ACC112 (cell line): ENCODE data around the gene PIAS1.
"Not testable (repeated sequence)": the region's sequence is repeated elsewhere in the genome, so short reads cannot be mapped to it uniquely, and the experiment has no call there.

Experiments
- H2AFZ ChIP-seq: fragments of 200-600 bp; sonication (generic); one replicate; pipeline ENCODE4 v1.6.0; 2017; ENCODE audit warnings: antibody characterized with exemption, low read length; ENCODE audit not compliant: unreplicated experiment
- H3K27ac ChIP-seq: fragments of 200-600 bp; sonication (generic); 2 replicates; pipeline ENCODE4 v1.5.1; 2014; ENCODE audit warnings: low read depth, mild to moderate bottlenecking, antibody characterized with exemption, low read length, moderate library complexity
- H3K27me3 ChIP-seq: fragments of 200-600 bp; sonication (generic); 2 replicates; pipeline ENCODE4 v1.6.1; 2014; ENCODE audit warnings: mild to moderate bottlenecking, antibody characterized with exemption, low read length, moderate library complexity, mixed read lengths; ENCODE audit not compliant: insufficient read depth
- H3K36me3 ChIP-seq: fragments of 200-600 bp; sonication (generic); 2 replicates; pipeline ENCODE4 v1.6.1; 2016; ENCODE audit warnings: mild to moderate bottlenecking, antibody characterized with exemption, low read length, moderate library complexity, mixed read lengths; ENCODE audit not compliant: insufficient read depth
- H3K4me1 ChIP-seq: fragments of 200-600 bp; sonication (generic); one replicate; pipeline ENCODE4 v1.6.1; 2016; ENCODE audit warnings: low read length, mixed read lengths; ENCODE audit not compliant: insufficient read depth, unreplicated experiment, control insufficient read depth
- H3K4me3 ChIP-seq: fragments of 200-600 bp; sonication (generic); 2 replicates; pipeline ENCODE4 v1.5.1; 2014; ENCODE audit warnings: mild to moderate bottlenecking, low read depth, low read length
- H3K79me2 ChIP-seq: fragments of 200-600 bp; sonication (generic); one replicate; pipeline ENCODE4 v1.6.0; 2016; ENCODE audit warnings: low read length; ENCODE audit not compliant: control insufficient read depth, unreplicated experiment, insufficient read depth

The PIAS1 gene

DNA sequence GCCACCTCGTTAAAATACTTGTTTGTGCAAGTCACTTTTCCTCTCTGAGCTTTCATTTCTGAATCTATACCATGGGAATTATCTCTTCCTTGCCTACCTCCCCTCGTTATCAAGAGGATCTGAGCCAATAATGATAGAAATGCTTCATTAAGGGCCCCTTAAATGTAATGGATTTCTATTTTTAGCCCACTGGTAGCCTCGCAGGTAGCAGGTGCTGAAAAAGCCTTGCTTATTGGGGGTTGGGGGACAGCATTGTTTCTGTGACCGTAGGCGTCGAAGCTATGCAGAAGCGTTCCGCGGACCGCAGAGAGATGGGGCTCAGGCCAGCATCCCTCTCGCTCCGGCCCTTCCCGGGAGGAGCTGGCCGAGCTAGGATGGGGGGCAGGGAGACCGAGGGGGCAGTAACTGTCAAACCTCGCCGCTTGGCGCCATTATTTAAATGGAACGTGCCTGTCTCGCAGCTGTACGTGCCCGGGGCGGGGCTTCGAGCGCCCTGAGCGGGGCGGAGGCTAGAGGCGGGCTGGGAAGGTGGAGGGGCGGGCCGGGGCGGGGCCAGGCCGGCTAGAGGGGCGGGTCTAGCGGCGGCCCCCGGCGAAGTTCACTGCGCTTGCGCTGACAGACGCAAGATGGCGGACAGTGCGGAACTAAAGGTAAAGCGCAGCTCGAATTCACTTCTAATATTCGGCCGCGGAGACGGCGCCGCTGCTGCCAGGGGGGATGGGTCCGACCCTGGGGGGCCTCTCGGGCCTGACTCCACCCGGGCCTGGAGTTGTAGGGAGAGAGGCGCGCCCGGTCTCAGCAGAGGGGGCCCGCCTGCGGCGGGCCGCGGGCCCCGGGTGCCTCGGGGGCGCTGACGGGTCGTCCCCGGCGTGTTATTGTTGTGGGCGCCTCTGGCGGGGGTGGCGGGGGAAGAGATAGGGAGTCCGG, at the start of gene PIAS1:
Gene PIAS1, plus strand, starts transcription at position 615 of the 927 bp plus-strand sequence. Its CDS starts 12 bp downstream, at position 627.
- Histone ChIP-seq H3K27me3 (no peaks in the 10 kb centered on the region), H3K4me1 (peaks cover 18% of the 10 kb centered on the region), H3K27ac (peak within 1 kb of the TSS; percentile 54; the same call in 1 of the 2 replicates), H3K79me2 (peaks cover 48% of the 10 kb centered on the region), H3K36me3 (no peaks in the 10 kb centered on the region), H3K4me3 (peak within 1 kb of the TSS; percentile 77), H2AFZ (peak within 1 kb of the TSS; percentile 81)

DNA sequence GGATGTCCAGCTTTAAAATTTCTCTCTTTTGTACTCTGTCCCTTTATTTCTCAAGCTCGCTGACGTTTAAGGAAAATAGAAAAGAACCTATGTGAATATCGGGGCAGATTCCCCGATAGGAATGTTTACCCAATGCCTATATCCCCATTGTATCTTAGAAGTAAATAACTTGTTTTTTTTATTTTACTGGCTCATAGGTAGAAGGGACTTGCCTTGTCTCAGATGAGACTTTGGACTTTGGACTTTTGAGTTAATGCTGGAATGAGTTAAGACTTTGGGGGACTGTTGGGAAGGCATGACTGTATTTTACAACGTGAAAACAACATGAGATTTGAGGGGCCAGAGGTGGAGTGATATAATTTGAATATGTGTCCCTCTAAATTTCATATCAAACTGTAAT, 46.5 kb upstream of the PIAS1 start:
- H3K4me1 ChIP-seq, H3K79me2 ChIP-seq, H3K27ac ChIP-seq, H2AFZ ChIP-seq, H3K4me3 ChIP-seq, H3K36me3 ChIP-seq: not testable (repeated sequence)
- peaks cover 13% of the 10 kb centered on the region; the same call in 1 of the 2 replicates for H3K27me3 ChIP-seq

DNA sequence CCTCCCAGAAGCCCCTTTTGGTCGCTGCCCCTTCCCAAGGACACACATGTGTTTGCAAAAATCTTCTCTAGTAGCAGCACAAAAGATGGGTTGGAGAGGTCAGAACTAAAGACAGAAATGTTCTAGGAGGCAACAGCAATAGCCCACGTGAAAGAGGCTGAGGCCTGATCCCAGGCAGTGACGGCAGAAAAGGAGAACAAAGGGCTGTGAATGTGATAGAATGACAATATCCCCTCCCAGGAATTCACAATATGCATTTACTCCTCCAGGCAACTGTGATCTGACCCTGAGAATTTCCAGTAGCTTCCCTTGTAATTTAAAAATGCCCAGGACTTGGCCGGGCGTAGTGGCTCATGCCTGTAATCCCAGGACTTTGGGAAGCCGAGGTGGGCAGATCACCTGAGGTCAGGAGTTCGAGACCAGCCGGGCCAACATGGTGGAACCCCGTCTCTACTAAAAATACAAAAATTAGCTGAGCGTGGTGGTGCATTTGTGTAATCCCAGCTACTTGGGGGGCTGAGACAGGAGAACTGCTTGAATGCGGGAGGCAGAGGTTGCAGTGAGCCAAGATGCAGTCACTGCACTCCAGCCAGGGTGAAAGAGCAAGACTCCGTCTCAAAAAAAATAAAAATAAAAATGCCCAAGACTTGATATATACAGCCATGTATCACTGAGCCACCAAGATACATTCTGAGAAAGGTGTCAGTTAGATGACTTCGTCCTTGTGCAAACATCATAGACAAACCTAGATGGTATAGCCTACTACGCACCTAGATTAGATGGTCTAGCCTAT, 43.6 kb upstream of the PIAS1 start:
- Histone ChIP-seq H3K27ac (no peak overlapping the region), H3K4me1 (no peaks in the 10 kb centered on the region), H3K36me3 (no peaks in the 10 kb centered on the region), H3K27me3 (peaks cover 33% of the 10 kb centered on the region), H2AFZ (no peak overlapping the region), H3K4me3 (no peak overlapping the region), H3K79me2 (no peaks in the 10 kb centered on the region)

DNA sequence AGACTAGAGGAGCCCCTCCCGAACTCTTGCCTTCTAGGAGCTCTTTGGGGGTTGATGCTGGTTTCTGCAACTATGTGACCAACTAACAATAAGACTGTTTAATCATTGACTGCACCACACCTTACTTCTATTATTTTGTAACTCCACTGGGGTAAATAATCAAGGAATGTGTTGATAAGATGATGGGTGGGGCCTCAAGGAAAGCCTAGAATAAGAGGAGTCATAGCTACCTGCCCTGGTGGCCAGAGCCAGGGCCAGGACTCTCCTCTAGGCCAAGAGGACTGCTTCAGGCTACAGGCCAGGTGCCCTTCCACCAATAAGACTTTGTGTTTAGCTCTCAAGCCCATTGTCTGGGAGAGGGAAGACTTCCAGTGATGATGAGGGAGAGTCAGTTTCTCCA, 41.2 kb upstream of the PIAS1 start:
- Histone ChIP-seq H3K27ac (no peak overlapping the region), H3K4me3 (no peak overlapping the region), H3K36me3 (no peaks in the 10 kb centered on the region), H3K27me3 (peaks cover 33% of the 10 kb centered on the region), H3K79me2 (no peaks in the 10 kb centered on the region), H2AFZ (no peak overlapping the region), H3K4me1 (no peaks in the 10 kb centered on the region)

DNA sequence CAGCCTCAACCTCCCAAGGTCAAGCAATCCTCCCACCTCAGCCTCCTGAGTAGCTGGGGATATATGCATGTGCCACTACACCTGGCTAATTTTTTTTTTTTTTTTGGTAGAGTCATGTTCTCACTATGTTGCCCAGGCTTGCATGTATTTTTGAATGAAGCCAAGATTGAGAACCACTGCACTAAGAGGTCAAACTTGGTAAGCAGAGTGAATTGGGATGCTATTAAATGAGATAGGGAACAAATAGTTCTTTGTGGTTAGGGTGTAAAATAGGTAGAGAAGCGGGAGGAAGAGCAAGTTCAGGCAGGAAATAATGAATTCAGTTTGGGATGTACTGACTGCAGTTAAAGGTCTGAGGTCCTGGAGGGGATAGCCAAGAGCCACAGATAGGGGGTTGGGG, 39.9 kb upstream of the PIAS1 start:
- Histone ChIP-seq H2AFZ (no peak overlapping the region), H3K79me2 (no peaks in the 10 kb centered on the region), H3K4me1 (no peaks in the 10 kb centered on the region), H3K36me3 (no peaks in the 10 kb centered on the region), H3K27ac (no peak overlapping the region), H3K27me3 (peaks cover 26% of the 10 kb centered on the region), H3K4me3 (no peak overlapping the region)

DNA sequence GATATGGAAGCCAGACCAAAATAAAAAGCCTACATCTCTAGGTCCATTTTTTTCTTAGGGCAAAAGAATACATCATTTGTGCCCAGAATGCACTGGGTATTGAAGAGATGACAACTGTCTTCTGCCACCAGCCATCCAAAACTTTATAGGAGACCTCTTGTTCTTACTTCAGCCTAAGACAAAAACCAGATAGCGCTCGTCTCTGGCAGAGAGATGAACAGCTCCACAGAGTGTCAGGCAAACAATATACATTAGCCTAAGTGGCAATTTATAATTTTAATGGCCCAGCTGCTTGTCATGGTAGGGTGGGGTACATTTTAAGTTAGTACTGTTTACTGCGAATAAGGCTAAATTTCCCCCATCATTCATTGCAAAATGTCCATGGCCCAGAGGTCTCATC, 38.9 kb upstream of the PIAS1 start:
- Histone ChIP-seq H3K27me3 (peaks cover 21% of the 10 kb centered on the region), H3K36me3 (no peaks in the 10 kb centered on the region), H2AFZ (no peak overlapping the region), H3K27ac (no peak overlapping the region), H3K4me3 (no peak overlapping the region), H3K79me2 (no peaks in the 10 kb centered on the region), H3K4me1 (no peaks in the 10 kb centered on the region)

DNA sequence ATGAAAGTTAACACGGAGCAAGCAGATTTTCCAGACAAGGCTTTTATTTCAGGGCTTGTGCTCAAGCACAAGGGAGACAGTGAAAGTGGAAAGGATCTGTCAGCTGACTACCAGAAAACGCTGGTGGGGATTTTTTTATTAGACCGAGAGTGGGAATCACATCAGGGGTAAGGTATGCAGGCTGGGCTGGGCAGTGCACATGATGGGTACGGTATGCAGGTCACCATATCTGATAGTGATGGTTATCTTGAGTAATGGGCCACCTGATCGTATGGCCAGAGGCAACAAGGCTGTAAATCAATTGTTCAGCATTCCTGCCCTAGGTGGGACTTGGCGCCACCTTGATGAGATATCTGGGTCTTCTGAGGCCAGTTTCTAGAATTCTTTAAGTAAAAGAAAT, 36.9 kb upstream of the PIAS1 start:
- Histone ChIP-seq H3K4me1 (no peaks in the 10 kb centered on the region), H3K36me3 (no peaks in the 10 kb centered on the region), H2AFZ (no peak overlapping the region), H3K27ac (no peak overlapping the region), H3K79me2 (no peaks in the 10 kb centered on the region), H3K4me3 (no peak overlapping the region), H3K27me3 (peaks cover 21% of the 10 kb centered on the region)

DNA sequence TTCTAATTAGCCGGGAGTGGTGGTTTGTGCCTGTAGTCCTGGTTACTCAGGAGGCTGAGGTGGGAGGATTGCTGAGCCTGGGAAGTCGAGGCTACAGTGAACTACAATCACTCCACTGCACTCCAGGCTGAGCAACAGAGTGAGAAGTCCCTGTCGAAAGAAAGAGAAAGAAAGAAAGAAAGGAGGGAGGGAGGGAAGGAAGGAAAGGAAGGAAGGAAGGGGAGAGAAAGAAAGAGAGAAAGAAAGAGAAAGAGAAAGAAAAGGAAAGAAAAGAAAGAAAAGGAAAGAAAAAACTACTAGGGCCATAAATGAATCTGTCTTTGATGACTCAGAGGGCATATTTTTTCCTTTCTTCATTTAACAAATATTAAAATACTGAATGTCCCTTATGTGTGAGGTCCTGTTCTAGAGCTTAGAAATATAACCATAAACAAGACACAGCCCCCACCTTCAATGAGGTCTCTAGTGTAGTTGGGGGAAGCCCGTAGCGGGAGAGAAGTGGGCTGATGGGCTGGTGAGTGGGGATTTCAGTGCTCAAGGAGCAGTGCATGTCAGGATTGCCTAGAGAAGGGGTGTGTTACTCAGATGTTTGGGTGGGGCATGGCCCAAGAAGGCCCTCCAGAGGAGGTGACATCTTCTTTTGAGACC, 35.2 kb upstream of the PIAS1 start:
- Histone ChIP-seq H2AFZ (no peak overlapping the region), H3K79me2 (no peaks in the 10 kb centered on the region), H3K4me3 (no peak overlapping the region), H3K4me1 (no peaks in the 10 kb centered on the region), H3K27ac (no peak overlapping the region), H3K27me3 (peaks cover 8% of the 10 kb centered on the region; the same call in 1 of the 2 replicates), H3K36me3 (no peaks in the 10 kb centered on the region)

DNA sequence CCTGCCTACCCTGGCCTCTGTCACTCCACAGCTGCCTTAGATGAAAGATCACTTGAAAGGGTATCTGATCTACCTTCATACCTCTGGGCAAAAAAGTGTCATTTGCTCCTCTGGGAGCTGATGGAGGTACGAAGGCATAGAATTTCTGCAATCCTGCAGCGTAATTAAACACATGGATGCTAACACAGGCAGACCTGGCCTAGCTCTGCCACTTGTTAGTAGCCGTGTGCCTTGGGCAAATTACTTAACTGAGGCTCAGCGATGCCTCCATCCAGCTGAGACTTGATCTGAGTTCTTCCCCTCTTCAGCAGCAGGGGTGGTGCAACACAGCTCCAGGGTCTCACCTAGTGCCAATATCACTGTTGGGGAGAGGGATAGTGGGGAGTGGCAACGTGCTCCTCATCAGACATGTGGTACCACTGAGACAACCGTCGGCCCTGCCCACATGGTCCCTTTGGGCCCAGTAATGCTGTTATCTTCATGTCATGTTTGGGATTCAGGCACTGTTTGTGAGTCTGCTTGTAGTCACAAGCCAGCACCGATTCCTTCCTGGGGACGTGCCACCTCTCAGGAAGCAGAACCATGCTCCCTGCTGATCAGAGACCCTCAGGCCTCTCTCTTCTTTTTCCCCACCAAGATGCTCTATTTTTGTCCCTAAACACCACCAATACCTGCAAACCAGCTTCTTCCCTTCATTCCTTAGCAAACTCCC, 34.1 kb upstream of the PIAS1 start:
- no peaks in the 10 kb centered on the region for H3K36me3 ChIP-seq
- H3K79me2 ChIP-seq = no peaks in the 10 kb centered on the region
- H2AFZ ChIP-seq = no peak overlapping the region
- H3K4me1 ChIP-seq = no peaks in the 10 kb centered on the region
- H3K4me3 ChIP-seq = no peak overlapping the region
- no peaks in the 10 kb centered on the region for H3K27me3 ChIP-seq
- H3K27ac ChIP-seq = no peak overlapping the region

DNA sequence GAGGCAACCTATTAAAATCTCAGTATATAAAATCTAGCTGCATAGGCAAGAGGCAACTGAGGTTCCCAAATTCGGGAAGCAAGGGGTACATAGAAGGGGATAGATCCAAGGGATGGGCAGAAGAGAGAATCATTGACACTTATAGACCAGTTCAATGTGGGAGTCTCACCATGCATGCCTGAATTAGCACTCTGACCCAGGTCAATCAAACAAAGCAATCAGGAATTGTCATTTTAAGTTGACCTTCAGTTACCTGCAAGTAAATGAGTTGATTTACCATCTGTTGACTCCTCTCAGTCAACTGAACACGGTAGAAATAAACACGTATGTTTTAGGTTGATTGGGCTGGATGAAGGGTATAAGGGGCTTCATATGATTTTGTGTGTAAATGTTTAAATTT, 33.4 kb upstream of the PIAS1 start:
- no peaks in the 10 kb centered on the region for H3K27me3 ChIP-seq
- H3K4me1 ChIP-seq = no peaks in the 10 kb centered on the region
- no peaks in the 10 kb centered on the region for H3K79me2 ChIP-seq
- no peaks in the 10 kb centered on the region for H3K36me3 ChIP-seq
- no peak overlapping the region for H3K27ac ChIP-seq
- no peak overlapping the region for H2AFZ ChIP-seq
- H3K4me3 ChIP-seq = no peak overlapping the region
